Nephron progenitor cell (in vitro differentiated cells): ENCODE data around the gene TAS2R43.
A peak's percentile ranks its signal among the peaks of the same experiment; 100 is the strongest.

Experiments used
- DNase-seq: peaks from one replicate; pipeline ENCODE4 v3.0.0; 2021
- H3K27ac Mint-ChIP-seq: 2 replicates; pipeline ENCODE4 v1.8.0; 2021; ENCODE audit warnings: mild to moderate bottlenecking, moderate library complexity, mixed read lengths
- H3K27me3 Mint-ChIP-seq: 2 replicates; pipeline ENCODE4 v1.8.0; 2021; ENCODE audit warnings: mild to moderate bottlenecking, low read depth, mixed read lengths; ENCODE audit not compliant: poor library complexity
- H3K36me3 Mint-ChIP-seq: 2 replicates; pipeline ENCODE4 v1.8.0; 2021; ENCODE audit warnings: low read depth, mixed read lengths
- H3K4me1 Mint-ChIP-seq: 2 replicates; pipeline ENCODE4 v1.8.0; 2021; ENCODE audit warnings: mixed read lengths
- H3K4me3 Mint-ChIP-seq: 2 replicates; pipeline ENCODE4 v1.8.0; 2021; ENCODE audit warnings: mild to moderate bottlenecking, moderate library complexity, mixed read lengths
- H3K9me3 Mint-ChIP-seq: 2 replicates; pipeline ENCODE4 v1.8.0; 2021; ENCODE audit warnings: mild to moderate bottlenecking, moderate library complexity, mixed read lengths
- TF ChIP-seq, protein P1 (sequence below): fragments of 200-600 bp; sonication (generic); IDR thresholded peaks from 2 replicates; pipeline ENCODE4 v1.5.0; 2021; ENCODE audit warnings: antibody characterized with exemption

Gene TAS2R43

DNA sequence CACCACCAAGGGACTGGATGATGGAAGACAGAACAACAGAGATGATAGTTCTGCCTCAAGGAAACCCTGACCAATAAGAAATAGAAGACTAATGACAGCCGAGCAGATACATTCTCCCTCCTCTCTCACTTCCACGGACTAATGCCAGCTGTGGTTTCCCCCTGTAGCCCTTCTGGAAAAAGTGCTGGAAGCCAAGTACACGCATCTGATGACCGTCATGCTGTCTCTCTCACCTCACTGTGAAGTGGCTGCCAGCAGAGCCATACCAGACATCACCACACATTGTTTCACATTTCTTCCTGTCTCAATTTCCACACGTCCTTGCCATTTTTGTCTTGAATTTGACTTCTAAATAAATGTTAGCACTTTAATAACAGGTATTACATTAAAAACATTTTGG lies 2.9 kb downstream of the TAS2R43 start:
- no peaks in the 10 kb centered on the region for H3K4me1 Mint-ChIP-seq
- H3K9me3 Mint-ChIP-seq = peaks cover 13% of the 10 kb centered on the region
- TF ChIP-seq, protein P1, sequence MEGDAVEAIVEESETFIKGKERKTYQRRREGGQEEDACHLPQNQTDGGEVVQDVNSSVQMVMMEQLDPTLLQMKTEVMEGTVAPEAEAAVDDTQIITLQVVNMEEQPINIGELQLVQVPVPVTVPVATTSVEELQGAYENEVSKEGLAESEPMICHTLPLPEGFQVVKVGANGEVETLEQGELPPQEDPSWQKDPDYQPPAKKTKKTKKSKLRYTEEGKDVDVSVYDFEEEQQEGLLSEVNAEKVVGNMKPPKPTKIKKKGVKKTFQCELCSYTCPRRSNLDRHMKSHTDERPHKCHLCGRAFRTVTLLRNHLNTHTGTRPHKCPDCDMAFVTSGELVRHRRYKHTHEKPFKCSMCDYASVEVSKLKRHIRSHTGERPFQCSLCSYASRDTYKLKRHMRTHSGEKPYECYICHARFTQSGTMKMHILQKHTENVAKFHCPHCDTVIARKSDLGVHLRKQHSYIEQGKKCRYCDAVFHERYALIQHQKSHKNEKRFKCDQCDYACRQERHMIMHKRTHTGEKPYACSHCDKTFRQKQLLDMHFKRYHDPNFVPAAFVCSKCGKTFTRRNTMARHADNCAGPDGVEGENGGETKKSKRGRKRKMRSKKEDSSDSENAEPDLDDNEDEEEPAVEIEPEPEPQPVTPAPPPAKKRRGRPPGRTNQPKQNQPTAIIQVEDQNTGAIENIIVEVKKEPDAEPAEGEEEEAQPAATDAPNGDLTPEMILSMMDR = no peak
- H3K27me3 Mint-ChIP-seq = no peaks in the 10 kb centered on the region
- no peak overlapping the region for H3K27ac Mint-ChIP-seq
- no peak overlapping the region for H3K4me3 Mint-ChIP-seq
- no peak for DNase-seq
- peaks cover 48% of the 10 kb centered on the region for H3K36me3 Mint-ChIP-seq

DNA sequence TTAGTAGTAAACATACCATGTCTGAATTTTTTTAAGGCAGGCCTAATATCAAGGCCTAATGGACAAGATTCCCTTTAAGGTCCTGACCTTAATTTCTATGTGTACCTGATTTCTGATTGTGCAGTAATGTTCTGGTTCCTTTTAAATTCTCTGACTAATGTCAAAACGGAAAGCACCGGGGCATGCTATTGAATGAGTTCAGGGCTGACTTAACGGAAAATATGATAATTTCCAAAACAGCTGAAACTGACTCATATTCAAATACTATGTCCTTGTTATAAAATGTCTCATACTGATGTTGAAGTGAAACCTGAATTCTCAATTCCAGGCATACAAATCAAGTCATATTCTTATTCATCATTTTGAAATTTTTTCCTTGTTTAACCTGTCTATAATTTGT lies 6.7 kb downstream of the TAS2R43 start:
- Mint-ChIP-seq H3K4me1 (no peaks in the 10 kb centered on the region), H3K4me3 (no peak overlapping the region), H3K36me3 (peaks cover 54% of the 10 kb centered on the region), H3K9me3 (peaks cover 38% of the 10 kb centered on the region), H3K27ac (no peak overlapping the region), H3K27me3 (no peaks in the 10 kb centered on the region)
- no peak for DNase-seq
- TF ChIP-seq, protein P1 = no peak

DNA sequence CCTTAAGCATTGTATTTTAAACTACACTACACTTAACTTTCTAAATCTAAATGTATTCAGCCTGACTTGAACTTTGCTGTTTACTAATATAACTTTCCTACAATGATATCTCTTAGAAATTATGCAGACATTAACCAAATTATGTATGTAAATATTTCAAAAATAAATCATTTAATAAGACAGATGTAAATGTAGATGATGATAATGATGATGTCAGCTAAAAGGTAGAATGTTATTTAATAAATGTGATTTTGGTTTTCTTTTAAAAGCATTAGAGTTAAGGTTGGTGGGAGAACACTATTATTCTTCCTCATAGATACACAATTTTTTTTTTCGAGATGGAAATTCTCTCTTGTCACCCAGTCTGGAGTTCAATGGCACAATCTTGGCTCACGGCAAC lies 10.1 kb downstream of the TAS2R43 start:
- Mint-ChIP-seq H3K4me1 (no peaks in the 10 kb centered on the region), H3K27ac (no peak overlapping the region), H3K9me3 (peaks cover 44% of the 10 kb centered on the region), H3K4me3 (no peak overlapping the region), H3K27me3 (no peaks in the 10 kb centered on the region), H3K36me3 (peaks cover 63% of the 10 kb centered on the region)
- TF ChIP-seq, protein P1 = no peak
- no peak for DNase-seq

DNA sequence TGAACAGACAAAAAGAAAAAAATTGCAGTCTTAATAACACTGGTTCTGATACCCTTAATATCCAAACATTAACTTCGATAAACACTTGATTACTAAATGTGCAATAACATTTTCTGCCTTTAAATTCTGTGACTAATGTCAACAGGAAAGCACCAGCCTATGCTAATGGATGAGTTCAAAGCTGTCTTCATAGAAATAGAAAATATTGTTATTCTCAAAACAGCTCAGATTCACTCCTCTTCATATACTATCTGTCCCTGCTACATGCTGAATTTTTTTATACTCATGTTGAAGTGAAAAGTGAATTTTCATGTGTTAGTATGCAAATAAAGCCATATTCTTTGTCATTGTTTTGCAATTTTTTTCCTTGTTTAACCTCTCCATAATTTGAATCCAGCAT lies 13.9 kb downstream of the TAS2R43 start:
- TF ChIP-seq, protein P1 = no peak
- Mint-ChIP-seq H3K27me3 (no peaks in the 10 kb centered on the region), H3K4me3 (no peak overlapping the region), H3K4me1 (peaks cover 4% of the 10 kb centered on the region), H3K9me3 (peaks cover 24% of the 10 kb centered on the region), H3K36me3 (peaks cover 52% of the 10 kb centered on the region), H3K27ac (no peak overlapping the region)
- DNase-seq = no peak

DNA sequence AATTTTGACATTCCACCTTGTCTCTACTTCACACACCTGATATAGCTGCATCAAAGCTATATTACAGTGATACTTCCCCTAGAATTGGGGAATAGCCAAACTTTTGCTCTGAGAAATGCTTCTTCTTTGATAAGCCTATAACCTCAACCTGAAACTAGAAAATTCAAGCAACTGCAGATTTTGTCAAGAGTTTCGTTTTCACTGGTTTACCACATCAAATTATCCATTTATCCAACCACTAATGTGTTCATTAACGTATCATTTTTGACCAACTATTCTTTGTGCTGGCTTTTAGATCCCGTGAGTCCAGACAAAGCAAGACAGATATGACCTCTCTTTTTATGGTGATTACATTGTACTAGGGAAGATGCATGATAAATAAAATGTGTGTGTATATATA lies 16.5 kb downstream of the TAS2R43 start:
- Mint-ChIP-seq H3K27ac (no peak overlapping the region), H3K36me3 (peaks cover 48% of the 10 kb centered on the region), H3K4me3 (no peak overlapping the region), H3K27me3 (no peaks in the 10 kb centered on the region), H3K9me3 (peaks cover 8% of the 10 kb centered on the region), H3K4me1 (peaks cover 22% of the 10 kb centered on the region)
- DNase-seq = no peak
- TF ChIP-seq, protein P1 = no peak

DNA sequence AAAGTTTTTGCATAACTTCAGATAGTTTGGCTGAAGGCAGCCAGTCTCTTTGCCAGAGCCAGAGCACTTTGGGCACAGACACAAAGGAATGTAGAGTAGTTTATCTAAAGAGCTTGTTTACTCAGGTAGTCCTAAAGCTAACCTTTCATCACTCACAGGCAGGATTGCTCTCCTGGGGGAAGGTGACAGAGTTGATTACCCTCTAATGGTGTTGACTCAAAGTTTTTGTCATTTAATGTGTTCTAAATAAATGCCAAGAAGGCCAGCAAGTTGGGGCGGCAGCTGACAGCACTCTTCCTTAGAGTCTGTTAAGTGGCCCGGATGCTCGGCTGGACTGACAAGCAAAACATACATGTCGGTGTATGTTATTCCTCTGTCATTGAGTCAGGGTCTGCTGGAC lies 20.7 kb downstream of the TAS2R43 start:
- no peak overlapping the region for H3K4me3 Mint-ChIP-seq
- H3K27me3 Mint-ChIP-seq = no peaks in the 10 kb centered on the region
- peak overlapping the region; percentile 87 for H3K27ac Mint-ChIP-seq
- no peaks in the 10 kb centered on the region for H3K9me3 Mint-ChIP-seq
- peaks cover 22% of the 10 kb centered on the region for H3K4me1 Mint-ChIP-seq
- DNase-seq = no peak
- TF ChIP-seq, protein P1 = no peak
- peaks cover 48% of the 10 kb centered on the region for H3K36me3 Mint-ChIP-seq
